Measurements from ENCODE around the gene USH1G. TPM values are rescaled to one million over a fixed set of nuclear protein-coding genes. Genes with fewer than 3 reads are reported as not detected.
A peak's percentile ranks its signal among the peaks of the same experiment; 100 is the strongest.

Gene USH1G
- total and polyA plus RNA-seq, 2 of the 13 experiments (the other 11 are each of a cell fraction or from before 2014, with no cell fraction given) = 0.04 TPM; not detected in 1

GRCh38 chr17:74877592-74878548 is 45.2 kb downstream of the USH1G start:
- WGBS (ENCODE audit: low lambda C conversion rate) = 19% methylated on average over 10 of the region's 19 CpGs
- no peak overlapping the region for H3K27ac ChIP-seq (ENCODE audit: extremely low read length, insufficient read depth, low read length)
- no TSS peak for BruUV-seq (replicated peaks)
- H3K9ac ChIP-seq (ENCODE audit: insufficient read depth, low read depth, low read length) = no peak overlapping the region
- H3K27me3 ChIP-seq (ENCODE audit: control insufficient read depth in 1 of 2, insufficient read depth in 2 of 2, low read length in 2 of 2) = peaks cover 7 to 46% of the 10 kb centered on the region in 2 experiments; a peak in 4 of 5 replicates
- FAIRE-seq (no peak), ATAC-seq (no peak; the same call in 2 of the 3 replicates), DNase-seq (ENCODE audit: low spot score) (peak; percentile 62)
- no peak overlapping the region for H2AFZ ChIP-seq (ENCODE audit: low read length)
- CTCF ChIA-PET (ENCODE audit: low intra/inter-chr PET ratio, low total read pairs) = no interaction called here
- H3K79me2 ChIP-seq (ENCODE audit: insufficient read depth, low read length) = no peaks in the 10 kb centered on the region
- H3K4me1 ChIP-seq (ENCODE audit: insufficient read depth, low read length) = peaks cover 51% of the 10 kb centered on the region
- H3K36me3 ChIP-seq (replicated peaks in 1 of 2; ENCODE audit: control insufficient read depth in 1 of 2, insufficient read depth in 2 of 2, low read length in 2 of 2) = no peaks in the 10 kb centered on the region
- intact Hi-C loops (cut with micrococcal nuclease; ENCODE audit: unreplicated experiment) (no loop called here), in situ Hi-C loops (cut with HindIII; ENCODE audit: extremely low pct_ligation_motif_present, low pct_unique_long_range_greater_than_20kb) (no loop called here)
- no peaks in the 10 kb centered on the region for H3K9me3 ChIP-seq (ENCODE audit: low read length)
- POLR2A ChIA-PET = interaction anchor here (0.7 to 2.0 kb wide), 3 partner anchors 16 to 141 kb away, joined by 3 to 8 read pairs (median 6); partner anchors contain the start of gene RAB37
- H4K20me1 ChIP-seq (ENCODE audit: insufficient read depth, low read length) = no peaks in the 10 kb centered on the region
- peak overlapping the region; percentile 31 for H3K4me2 ChIP-seq (ENCODE audit: low read depth, low read length)
- peak overlapping the region in 1 of 3 experiments; percentile 11; a peak in 1 of 6 replicates for H3K4me3 ChIP-seq (replicated peaks in 1 of 3; ENCODE audit: insufficient read depth in 1 of 3, low read depth in 2 of 3, low read length in 3 of 3)
- TF ChIP-seq TEAD3 (CRISPR knock-in tag; optimal IDR thresholded peaks at IDR 0.05; ENCODE audit: borderline replicate concordance) (peak; percentile 31), STAG1 (CRISPR knock-in tag; IDR thresholded peaks at IDR 0.05) (no peak), ZNF883 (CRISPR knock-in tag; IDR thresholded peaks at IDR 0.05; ENCODE audit: not compliant biosample characterization) (peak; percentile 18), ZNF383 (CRISPR knock-in tag; IDR thresholded peaks at IDR 0.05; ENCODE audit: borderline replicate concordance) (0 out of 2 replicates have a peak, but pooled peaks have one; percentile 26), NFAT5 (CRISPR knock-in tag; IDR thresholded peaks at IDR 0.05) (no peak), AHR (CRISPR knock-in tag; IDR thresholded peaks at IDR 0.05) (no peak), ZNF768 (CRISPR knock-in tag; IDR thresholded peaks at IDR 0.05) (peak; percentile 10; the same call in 1 of the 2 replicates), HDAC1 (CRISPR knock-in tag; IDR thresholded peaks at IDR 0.05) (no peak), JUND (CRISPR knock-in tag; IDR thresholded peaks at IDR 0.05) (no peak), MTF1 (CRISPR knock-in tag; IDR thresholded peaks at IDR 0.05) (no peak), PAX8 (CRISPR knock-in tag; IDR thresholded peaks at IDR 0.05; ENCODE audit: borderline replicate concordance) (no peak), RAD51 (IDR thresholded peaks at IDR 0.05; ENCODE audit: borderline replicate concordance) (no peak), ZBTB14 (CRISPR knock-in tag; IDR thresholded peaks at IDR 0.05) (no peak), ZBTB8A (CRISPR knock-in tag; IDR thresholded peaks at IDR 0.05; ENCODE audit: borderline replicate concordance, low read depth) (no peak)

Data from HepG2 (cell line).